GM21447 (cell line): ENCODE data around the gene MED13L.
"Not testable (repeated sequence)": the region's sequence is repeated elsewhere in the genome, so short reads cannot be mapped to it uniquely, and the experiment has no call there.

ENCODE experiments used
- ATAC-seq: cut with Tn5 transposase; IDR thresholded peaks from one replicate; pipeline ENCODE4 v1.9.1; 2021; ENCODE audit not compliant: unreplicated experiment

MED13L gene

GRCh38 chr12:116304621-116305020, 27.1 kb upstream of the MED13L start:
- ATAC-seq: no peak

GRCh38 chr12:116303929-116304328, 26.4 kb upstream of the MED13L start:
- no peak for ATAC-seq

GRCh38 chr12:116303066-116303465, 25.6 kb upstream of the MED13L start:
- ATAC-seq: no peak

GRCh38 chr12:116302166-116303058, 24.9 kb upstream of the MED13L start:
- no peak for ATAC-seq

- ATAC-seq: no peak
These were observed 24.1 kb upstream of the MED13L start for GRCh38 chr12:116301621-116302020.

- ATAC-seq: no peak
These were observed 22.3 kb upstream of the MED13L start for GRCh38 chr12:116299665-116300328.

- no peak for ATAC-seq
These were observed 21.6 kb upstream of the MED13L start for GRCh38 chr12:116299064-116299463.

GRCh38 chr12:116298578-116298977, 21.1 kb upstream of the MED13L start:
- no peak for ATAC-seq

- no peak for ATAC-seq
These were observed 19.8 kb upstream of the MED13L start for GRCh38 chr12:116297224-116297834.

GRCh38 chr12:116295327-116296263, 18.1 kb upstream of the MED13L start:
- ATAC-seq: no peak

- no peak for ATAC-seq
These were observed 17.1 kb upstream of the MED13L start for GRCh38 chr12:116294454-116295165.

- ATAC-seq: no peak
These were observed 16.4 kb upstream of the MED13L start for GRCh38 chr12:116293687-116294453.

GRCh38 chr12:116291218-116291617, 13.7 kb upstream of the MED13L start:
- no peak for ATAC-seq

GRCh38 chr12:116288735-116289134, 11.2 kb upstream of the MED13L start:
- no peak for ATAC-seq

- ATAC-seq: no peak
These were observed 10.4 kb upstream of the MED13L start for GRCh38 chr12:116287842-116288301.

GRCh38 chr12:116284396-116284795, 6.9 kb upstream of the MED13L start:
- ATAC-seq: no peak

GRCh38 chr12:116283881-116284280, 6.4 kb upstream of the MED13L start:
- ATAC-seq: not testable (repeated sequence)

GRCh38 chr12:116282371-116283286, 5.1 kb upstream of the MED13L start:
- ATAC-seq: no peak
